Measurements from ENCODE around the gene EEF1AKMT3. TPM values are rescaled to one million over a fixed set of nuclear protein-coding genes. Genes with fewer than 3 reads are reported as not detected.
A peak's percentile ranks its signal among the peaks of the same experiment; 100 is the strongest.
"Not testable (repeated sequence)": the region's sequence is repeated elsewhere in the genome, so short reads cannot be mapped to it uniquely, and the experiment has no call there.

EEF1AKMT3 gene
- polyA plus RNA-seq, 1 experiment: 7.6 TPM

DNA sequence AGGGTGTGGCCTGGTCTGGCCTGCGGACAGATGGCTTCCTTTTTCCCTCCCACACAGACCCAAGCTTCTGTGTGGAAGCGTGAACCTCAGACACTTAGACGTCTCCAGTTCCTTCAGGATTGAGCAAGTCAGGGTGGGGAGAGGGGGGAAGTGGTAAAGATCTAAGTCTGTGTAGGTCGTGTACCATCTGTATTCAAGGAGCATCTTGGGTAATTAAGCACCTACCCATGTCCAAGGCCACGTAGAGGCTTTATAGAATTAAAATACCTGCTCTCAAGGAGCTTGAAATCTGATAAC is 44.4 kb downstream of the EEF1AKMT3 start:
- H3K27me3 ChIP-seq (ENCODE audit: control insufficient read depth, insufficient read depth, low read length): no peaks in the 10 kb centered on the region
- no peak for TF ChIP-seq CTCF (IDR thresholded peaks at IDR 0.05; ENCODE audit: low read depth, low read length)
- no peak overlapping the region for H3K4me3 ChIP-seq (ENCODE audit: low read depth, low read length)
- no peak for DNase-seq (ENCODE audit: low read depth, low spot score)
- H3K27ac ChIP-seq (ENCODE audit: low read depth, low read length): no peak overlapping the region
- ChIA-PET POLR2A (interaction anchor here (0.8 to 1.2 kb wide), 2 partner anchors 8 to 28 kb away, joined by 3 read pairs; no protein-coding TSS in a partner anchor), CTCF (interaction anchor here (1.7 to 4.0 kb wide), 2 partner anchors 14 to 88 kb away, joined by 14 to 22 read pairs; no protein-coding TSS in a partner anchor)
- H3K9me3 ChIP-seq (ENCODE audit: control insufficient read depth, insufficient read depth, low read length): no peaks in the 10 kb centered on the region

DNA sequence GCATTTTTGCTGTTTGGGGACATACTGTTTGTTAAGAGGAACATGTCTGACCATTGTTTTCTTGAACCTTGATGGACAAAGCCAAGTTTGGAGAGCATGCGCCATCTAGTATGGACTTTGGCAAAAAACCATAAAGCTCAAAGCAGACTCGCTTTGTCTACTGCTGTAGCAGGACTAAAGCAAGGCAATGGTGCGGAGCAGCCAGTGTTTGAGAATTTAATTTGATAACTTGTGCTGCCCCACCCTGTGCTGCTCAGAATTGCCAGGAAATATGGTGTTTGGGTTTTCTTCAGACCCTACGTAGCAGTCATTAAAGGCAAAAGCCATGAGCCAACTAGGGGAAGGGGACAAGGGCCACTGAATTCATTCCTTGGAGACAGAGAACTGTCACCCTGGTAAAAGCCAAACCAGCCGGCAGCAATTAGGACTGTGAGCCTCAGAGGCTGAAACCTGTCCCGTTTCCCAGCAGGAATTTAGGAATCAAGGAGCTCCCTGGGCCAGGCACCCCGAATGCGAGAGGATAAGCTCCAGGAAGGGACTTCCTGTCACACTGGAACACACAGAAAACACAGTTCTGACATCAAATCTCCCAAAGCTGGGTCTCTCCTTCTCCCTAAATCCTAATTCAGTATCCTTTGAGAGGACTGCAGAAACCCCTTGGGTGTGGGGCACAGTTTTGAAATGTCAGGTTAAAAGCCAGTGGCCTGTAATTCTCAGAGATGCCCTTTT is 45.0 kb downstream of the EEF1AKMT3 start:
- no peak for TF ChIP-seq CTCF (IDR thresholded peaks at IDR 0.05; ENCODE audit: low read depth, low read length)
- no peak overlapping the region for H3K4me3 ChIP-seq (ENCODE audit: low read depth, low read length)
- H3K27ac ChIP-seq (ENCODE audit: low read depth, low read length): peak overlapping the region; percentile 21
- no peaks in the 10 kb centered on the region for H3K27me3 ChIP-seq (ENCODE audit: control insufficient read depth, insufficient read depth, low read length)
- DNase-seq (ENCODE audit: low read depth, low spot score): no peak
- H3K9me3 ChIP-seq (ENCODE audit: control insufficient read depth, insufficient read depth, low read length): no peaks in the 10 kb centered on the region
- ChIA-PET POLR2A (interaction anchor here (1.2 kb wide), 1 partner anchor 8 kb away, joined by 3 read pairs; no protein-coding TSS in a partner anchor), CTCF (interaction anchor here (0.9 to 4.0 kb wide), 4 partner anchors 14 to 89 kb away, joined by 3 to 22 read pairs (median 7); no protein-coding TSS in a partner anchor)

- H3K27ac ChIP-seq (ENCODE audit: low read depth, low read length); DNase-seq (ENCODE audit: low read depth, low spot score); H3K9me3 ChIP-seq (ENCODE audit: control insufficient read depth, insufficient read depth, low read length); H3K4me3 ChIP-seq (ENCODE audit: low read depth, low read length); H3K27me3 ChIP-seq (ENCODE audit: control insufficient read depth, insufficient read depth, low read length): not testable (repeated sequence)
- POLR2A ChIA-PET: interaction anchor here (1.3 kb wide), 1 partner anchor 29 kb away, joined by 4 read pairs; the partner anchor contains the start of gene CTDSP2
- CTCF ChIA-PET: interaction anchor here (0.8 to 4.0 kb wide), 5 partner anchors 15 to 88 kb away, joined by 3 to 22 read pairs (median 4); no protein-coding TSS in a partner anchor
These were observed 45.5 kb downstream of the EEF1AKMT3 start for GRCh38 chr12:57817990-57818331.

- CTCF ChIA-PET; H3K9me3 ChIP-seq (ENCODE audit: control insufficient read depth, insufficient read depth, low read length): not testable (repeated sequence)
These were observed 47.7 kb downstream of the EEF1AKMT3 start for GRCh38 chr12:57820119-57820518.

DNA sequence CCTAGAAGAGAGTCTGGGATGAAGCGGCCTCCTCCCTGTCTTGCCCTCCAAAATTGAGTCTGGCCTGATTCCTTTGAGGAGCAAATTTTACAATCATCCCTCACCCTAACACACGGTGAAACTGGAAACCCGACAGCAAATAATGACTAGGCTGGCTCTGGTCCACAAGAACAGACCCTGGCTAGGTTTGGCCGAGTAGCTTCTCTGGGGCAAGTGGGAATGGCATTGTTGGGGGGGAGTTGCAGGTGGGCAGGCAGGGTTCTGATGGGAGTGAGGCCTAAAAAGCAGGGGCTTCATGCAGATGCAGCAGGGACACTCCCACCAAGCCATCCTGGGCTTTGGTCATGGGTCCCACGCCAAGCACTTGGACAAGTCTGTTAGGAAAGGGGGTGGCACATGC is 48.6 kb downstream of the EEF1AKMT3 start:
- H3K4me3 ChIP-seq (ENCODE audit: low read depth, low read length); DNase-seq (ENCODE audit: low read depth, low spot score); H3K27me3 ChIP-seq (ENCODE audit: control insufficient read depth, insufficient read depth, low read length); H3K9me3 ChIP-seq (ENCODE audit: control insufficient read depth, insufficient read depth, low read length); H3K27ac ChIP-seq (ENCODE audit: low read depth, low read length); CTCF ChIA-PET; POLR2A ChIA-PET: not testable (repeated sequence)

More at GRCh38 chr12:57820119-57820518, 47.7 kb downstream of the EEF1AKMT3 start:
- not testable (repeated sequence) for DNase-seq (ENCODE audit: low read depth, low spot score); H3K4me3 ChIP-seq (ENCODE audit: low read depth, low read length); H3K27me3 ChIP-seq (ENCODE audit: control insufficient read depth, insufficient read depth, low read length); H3K27ac ChIP-seq (ENCODE audit: low read depth, low read length)
- POLR2A ChIA-PET: interaction anchor here (0.7 kb wide), 1 partner anchor 57 kb away, joined by 7 read pairs; no protein-coding TSS in a partner anchor

- Histone ChIP-seq H3K27me3 (ENCODE audit: control insufficient read depth, insufficient read depth, low read length) (no peaks in the 10 kb centered on the region), H3K27ac (ENCODE audit: low read depth, low read length) (no peak overlapping the region), H3K9me3 (ENCODE audit: control insufficient read depth, insufficient read depth, low read length) (no peaks in the 10 kb centered on the region), H3K4me3 (ENCODE audit: low read depth, low read length) (no peak overlapping the region)
- CTCF ChIA-PET: interaction anchor here (1.3 kb wide), 1 partner anchor 84 kb away, joined by 4 read pairs; no protein-coding TSS in a partner anchor
- DNase-seq (ENCODE audit: low read depth, low spot score): no peak
- POLR2A ChIA-PET: no interaction called here
- no peak for TF ChIP-seq CTCF (IDR thresholded peaks at IDR 0.05; ENCODE audit: low read depth, low read length)
These were observed 49.2 kb downstream of the EEF1AKMT3 start for GRCh38 chr12:57821474-57822214.
